IPS DF 6.9 (cell line): ENCODE results near the gene SYNE3.

Experiments used
- DNase-seq: peaks from one replicate; pipeline ENCODE4 v3.0.0-alpha.2; 2013; ENCODE audit warnings: low read depth, low spot score
- H3K27ac ChIP-seq: one replicate; pipeline ENCODE4 v1.5.1; 2013; ENCODE audit warnings: low read length, control low read depth
- H3K27me3 ChIP-seq: 2 replicates; pipeline ENCODE4 v1.6.1; 2013; ENCODE audit warnings: mild to moderate bottlenecking, low read length; ENCODE audit not compliant: control insufficient read depth, insufficient read depth
- H3K36me3 ChIP-seq: 2 replicates; pipeline ENCODE4 v1.6.1; 2013; ENCODE audit warnings: low read length; ENCODE audit not compliant: control insufficient read depth, insufficient read depth
- H3K4me1 ChIP-seq: 2 replicates; pipeline ENCODE4 v1.6.1; 2013; ENCODE audit warnings: low read length; ENCODE audit not compliant: control insufficient read depth, insufficient read depth
- H3K4me3 ChIP-seq: 2 replicates; pipeline ENCODE4 v1.5.1; 2013; ENCODE audit warnings: mild to moderate bottlenecking, low read length
- H3K9me3 ChIP-seq: 2 replicates; pipeline ENCODE4 v1.6.1; 2013; ENCODE audit warnings: low read length, inconsistent platforms; ENCODE audit not compliant: control insufficient read depth, insufficient read depth
- WGBS: extraction: QIAGEN DNeasy Blood & Tissue Kit; methylation state at CpG from one replicate; pipeline ENCODE4 v1.1.7; 2013; ENCODE audit warnings: mixed read lengths, missing lambda C conversion rate; ENCODE audit not compliant: insufficient read length, insufficient coverage; 5-methylcytosine and 5-hydroxymethylcytosine counted together

Gene SYNE3

GRCh38 chr14:95488376-95489213 lies 27.9 kb downstream of the SYNE3 start:
- Histone ChIP-seq H3K27ac (no peak overlapping the region), H3K4me1 (no peaks in the 10 kb centered on the region)
- no CpG with 5 or more reads among the region's 6 CpGs for WGBS

GRCh38 chr14:95487669-95488084 lies 28.8 kb downstream of the SYNE3 start:
- no peak overlapping the region for H3K27ac ChIP-seq
- H3K4me1 ChIP-seq, result no peaks in the 10 kb centered on the region
- DNase-seq, result no peak
- no peaks in the 10 kb centered on the region for H3K36me3 ChIP-seq
- 0 out of 2 replicates have a peak, but pooled peaks cover 2% of the 10 kb centered on the region for H3K27me3 ChIP-seq
- no CpG with 5 or more reads among the region's 3 CpGs for WGBS
- no peaks in the 10 kb centered on the region for H3K9me3 ChIP-seq
- H3K4me3 ChIP-seq, result no peak overlapping the region

More at GRCh38 chr14:95488376-95489213, 27.9 kb downstream of the SYNE3 start:
- no peak overlapping the region for H3K4me3 ChIP-seq
- H3K36me3 ChIP-seq, result no peaks in the 10 kb centered on the region
- H3K9me3 ChIP-seq, result no peaks in the 10 kb centered on the region
- 0 out of 2 replicates have a peak, but pooled peaks cover 2% of the 10 kb centered on the region for H3K27me3 ChIP-seq
- DNase-seq, result no peak

- Histone ChIP-seq H3K4me1 (no peaks in the 10 kb centered on the region), H3K27ac (no peak overlapping the region), H3K9me3 (no peaks in the 10 kb centered on the region), H3K4me3 (no peak overlapping the region), H3K36me3 (no peaks in the 10 kb centered on the region), H3K27me3 (0 out of 2 replicates have a peak, but pooled peaks cover 2% of the 10 kb centered on the region)
- WGBS, result no CpG with 5 or more reads among the region's 15 CpGs
- no peak for DNase-seq
These were observed 29.4 kb downstream of the SYNE3 start for GRCh38 chr14:95486875-95487668.

GRCh38 chr14:95485222-95485819 lies 31.1 kb downstream of the SYNE3 start:
- no peak for DNase-seq
- 0 out of 2 replicates have a peak, but pooled peaks cover 2% of the 10 kb centered on the region for H3K27me3 ChIP-seq
- no peaks in the 10 kb centered on the region for H3K4me1 ChIP-seq
- no peak overlapping the region for H3K27ac ChIP-seq
- H3K36me3 ChIP-seq, result no peaks in the 10 kb centered on the region
- H3K9me3 ChIP-seq, result no peaks in the 10 kb centered on the region
- WGBS, result no CpG with 5 or more reads among the region's 7 CpGs
- no peak overlapping the region for H3K4me3 ChIP-seq

GRCh38 chr14:95484296-95484695 lies 32.2 kb downstream of the SYNE3 start:
- no peak overlapping the region for H3K4me3 ChIP-seq
- WGBS, result no CpG with 5 or more reads among the region's 5 CpGs
- no peaks in the 10 kb centered on the region for H3K4me1 ChIP-seq
- H3K36me3 ChIP-seq, result no peaks in the 10 kb centered on the region
- H3K9me3 ChIP-seq, result no peaks in the 10 kb centered on the region; the same call in 1 of the 2 replicates
- H3K27me3 ChIP-seq, result 0 out of 2 replicates have a peak, but pooled peaks cover 2% of the 10 kb centered on the region
- H3K27ac ChIP-seq, result no peak overlapping the region
- DNase-seq, result no peak

- Histone ChIP-seq H3K27ac (no peak overlapping the region), H3K27me3 (0 out of 2 replicates have a peak, but pooled peaks cover 2% of the 10 kb centered on the region), H3K4me1 (no peaks in the 10 kb centered on the region), H3K36me3 (no peaks in the 10 kb centered on the region), H3K9me3 (no peaks in the 10 kb centered on the region; the same call in 1 of the 2 replicates), H3K4me3 (no peak overlapping the region)
- no peak for DNase-seq
- WGBS, result no CpG with 5 or more reads among the region's 14 CpGs
These were observed 32.9 kb downstream of the SYNE3 start for GRCh38 chr14:95483309-95484165.

GRCh38 chr14:95482627-95483308 lies 33.7 kb downstream of the SYNE3 start:
- no peak for DNase-seq
- Histone ChIP-seq H3K27ac (no peak overlapping the region), H3K36me3 (no peaks in the 10 kb centered on the region), H3K4me3 (no peak overlapping the region), H3K9me3 (no peaks in the 10 kb centered on the region; the same call in 1 of the 2 replicates), H3K27me3 (no peaks in the 10 kb centered on the region), H3K4me1 (no peaks in the 10 kb centered on the region)
- no CpG with 5 or more reads among the region's 12 CpGs for WGBS

GRCh38 chr14:95481391-95482022 lies 34.9 kb downstream of the SYNE3 start:
- Histone ChIP-seq H3K4me3 (no peak overlapping the region), H3K27me3 (no peaks in the 10 kb centered on the region), H3K27ac (no peak overlapping the region), H3K36me3 (no peaks in the 10 kb centered on the region), H3K9me3 (no peaks in the 10 kb centered on the region; the same call in 1 of the 2 replicates), H3K4me1 (no peaks in the 10 kb centered on the region)
- no peak for DNase-seq
- no CpG with 5 or more reads among the region's 18 CpGs for WGBS

GRCh38 chr14:95480887-95481226 lies 35.6 kb downstream of the SYNE3 start:
- Histone ChIP-seq H3K4me3 (no peak overlapping the region), H3K4me1 (no peaks in the 10 kb centered on the region), H3K36me3 (no peaks in the 10 kb centered on the region), H3K9me3 (no peaks in the 10 kb centered on the region; the same call in 1 of the 2 replicates), H3K27ac (no peak overlapping the region), H3K27me3 (no peaks in the 10 kb centered on the region)
- DNase-seq, result no peak
- WGBS, result no CpG with 5 or more reads among the region's 9 CpGs
